ENCODE results near the gene NDUFV3.

DNA sequence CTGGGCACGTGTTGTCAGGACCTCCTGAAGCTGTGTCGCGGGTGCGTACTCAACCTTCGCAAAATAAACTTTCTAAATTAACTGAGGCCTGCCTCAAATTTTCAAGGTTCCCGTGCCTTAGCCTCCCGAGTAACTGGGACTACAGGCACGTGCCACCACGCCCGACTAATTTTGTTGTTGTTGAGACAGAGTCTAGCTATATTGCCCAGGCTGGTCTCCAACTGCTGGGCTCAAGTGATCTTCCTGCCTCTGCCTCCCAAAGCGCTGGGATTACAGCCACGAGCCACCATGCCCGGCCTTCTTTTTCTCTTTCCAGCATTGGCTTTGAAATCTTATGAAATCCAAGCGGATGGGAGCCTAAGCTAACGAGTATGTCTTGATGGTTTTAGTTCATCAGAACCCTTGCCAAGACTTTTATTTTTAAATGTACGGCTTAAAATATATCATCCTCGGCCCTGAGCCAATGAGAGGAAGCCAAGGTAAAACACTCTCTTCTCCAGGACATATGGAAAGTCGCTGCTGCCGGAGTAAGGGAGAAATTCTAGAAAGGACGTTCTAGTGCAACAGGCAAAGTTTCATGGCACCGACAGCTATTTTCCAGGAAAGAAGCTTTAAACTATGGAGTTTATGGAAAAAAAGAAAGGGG, 45.0 kb downstream of the NDUFV3 start:
- no peak for TF ChIP-seq ZBTB7A (IDR thresholded peaks at IDR 0.05; ENCODE audit: low read depth)
- TF ChIP-seq, protein P1, sequence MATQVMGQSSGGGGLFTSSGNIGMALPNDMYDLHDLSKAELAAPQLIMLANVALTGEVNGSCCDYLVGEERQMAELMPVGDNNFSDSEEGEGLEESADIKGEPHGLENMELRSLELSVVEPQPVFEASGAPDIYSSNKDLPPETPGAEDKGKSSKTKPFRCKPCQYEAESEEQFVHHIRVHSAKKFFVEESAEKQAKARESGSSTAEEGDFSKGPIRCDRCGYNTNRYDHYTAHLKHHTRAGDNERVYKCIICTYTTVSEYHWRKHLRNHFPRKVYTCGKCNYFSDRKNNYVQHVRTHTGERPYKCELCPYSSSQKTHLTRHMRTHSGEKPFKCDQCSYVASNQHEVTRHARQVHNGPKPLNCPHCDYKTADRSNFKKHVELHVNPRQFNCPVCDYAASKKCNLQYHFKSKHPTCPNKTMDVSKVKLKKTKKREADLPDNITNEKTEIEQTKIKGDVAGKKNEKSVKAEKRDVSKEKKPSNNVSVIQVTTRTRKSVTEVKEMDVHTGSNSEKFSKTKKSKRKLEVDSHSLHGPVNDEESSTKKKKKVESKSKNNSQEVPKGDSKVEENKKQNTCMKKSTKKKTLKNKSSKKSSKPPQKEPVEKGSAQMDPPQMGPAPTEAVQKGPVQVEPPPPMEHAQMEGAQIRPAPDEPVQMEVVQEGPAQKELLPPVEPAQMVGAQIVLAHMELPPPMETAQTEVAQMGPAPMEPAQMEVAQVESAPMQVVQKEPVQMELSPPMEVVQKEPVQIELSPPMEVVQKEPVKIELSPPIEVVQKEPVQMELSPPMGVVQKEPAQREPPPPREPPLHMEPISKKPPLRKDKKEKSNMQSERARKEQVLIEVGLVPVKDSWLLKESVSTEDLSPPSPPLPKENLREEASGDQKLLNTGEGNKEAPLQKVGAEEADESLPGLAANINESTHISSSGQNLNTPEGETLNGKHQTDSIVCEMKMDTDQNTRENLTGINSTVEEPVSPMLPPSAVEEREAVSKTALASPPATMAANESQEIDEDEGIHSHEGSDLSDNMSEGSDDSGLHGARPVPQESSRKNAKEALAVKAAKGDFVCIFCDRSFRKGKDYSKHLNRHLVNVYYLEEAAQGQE (IDR thresholded peaks at IDR 0.05; ENCODE audit: low read depth), result no peak
- no peak for TF ChIP-seq EP300 (IDR thresholded peaks at IDR 0.05; ENCODE audit: borderline replicate concordance)
- TF ChIP-seq, protein P2, sequence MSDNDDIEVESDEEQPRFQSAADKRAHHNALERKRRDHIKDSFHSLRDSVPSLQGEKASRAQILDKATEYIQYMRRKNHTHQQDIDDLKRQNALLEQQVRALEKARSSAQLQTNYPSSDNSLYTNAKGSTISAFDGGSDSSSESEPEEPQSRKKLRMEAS (IDR thresholded peaks at IDR 0.05), result no peak
- no peak for TF ChIP-seq YY1 (IDR thresholded peaks at IDR 0.05; ENCODE audit: low read depth)
- no peak for TF ChIP-seq NFIC (IDR thresholded peaks at IDR 0.05)
